Measurements from ENCODE around the gene RSF1.

RSF1 gene

GRCh38 chr11:77750394-77751156 lies 69.9 kb downstream of the RSF1 start:
- in situ Hi-C loops (cut with MboI; ENCODE audit: low sequenced_read_pairs), result no loop called here

- in situ Hi-C loops (cut with MboI; ENCODE audit: low sequenced_read_pairs), result no loop called here
Observed at GRCh38 chr11:77749232-77749631, 71.3 kb downstream of the RSF1 start.

- in situ Hi-C loops (cut with MboI; ENCODE audit: low sequenced_read_pairs), result no loop called here
Observed at GRCh38 chr11:77748266-77748665, 72.3 kb downstream of the RSF1 start.

- in situ Hi-C loops (cut with MboI; ENCODE audit: low sequenced_read_pairs), result no loop called here
Observed at GRCh38 chr11:77747381-77747969, 73.0 kb downstream of the RSF1 start.

- in situ Hi-C loops (cut with MboI; ENCODE audit: low sequenced_read_pairs), result no loop called here
Observed at GRCh38 chr11:77736473-77736872, 84.0 kb downstream of the RSF1 start.

- in situ Hi-C loops (cut with MboI; ENCODE audit: low sequenced_read_pairs), result no loop called here
Observed at GRCh38 chr11:77734890-77735289, 85.6 kb downstream of the RSF1 start.

- in situ Hi-C loops (cut with MboI; ENCODE audit: low sequenced_read_pairs), result no loop called here
Observed at GRCh38 chr11:77732143-77732542, 88.4 kb downstream of the RSF1 start.

- in situ Hi-C loops (cut with MboI; ENCODE audit: low sequenced_read_pairs), result no loop called here
Observed at GRCh38 chr11:77730789-77731188, 89.7 kb downstream of the RSF1 start.

- in situ Hi-C loops (cut with MboI; ENCODE audit: low sequenced_read_pairs), result no loop called here
Observed at GRCh38 chr11:77729063-77729462, 91.5 kb downstream of the RSF1 start.

GRCh38 chr11:77728203-77728786 lies 92.2 kb downstream of the RSF1 start:
- in situ Hi-C loops (cut with MboI; ENCODE audit: low sequenced_read_pairs), result no loop called here

GRCh38 chr11:77726524-77726923 lies 94.0 kb downstream of the RSF1 start:
- in situ Hi-C loops (cut with MboI; ENCODE audit: low sequenced_read_pairs), result no loop called here

GRCh38 chr11:77725433-77725832 lies 95.1 kb downstream of the RSF1 start:
- in situ Hi-C loops (cut with MboI; ENCODE audit: low sequenced_read_pairs), result no loop called here

- in situ Hi-C loops (cut with MboI; ENCODE audit: low sequenced_read_pairs), result no loop called here
Observed at GRCh38 chr11:77724636-77725035, 95.9 kb downstream of the RSF1 start.

GRCh38 chr11:77723024-77723423 lies 97.5 kb downstream of the RSF1 start:
- in situ Hi-C loops (cut with MboI; ENCODE audit: low sequenced_read_pairs), result no loop called here

GRCh38 chr11:77710358-77710757 lies 110.2 kb downstream of the RSF1 start:
- in situ Hi-C loops (cut with MboI; ENCODE audit: low sequenced_read_pairs), result no loop called here

GRCh38 chr11:77705876-77706579 lies 114.5 kb downstream of the RSF1 start:
- in situ Hi-C loops (cut with MboI; ENCODE audit: low sequenced_read_pairs), result no loop called here

GRCh38 chr11:77705195-77705875 lies 115.2 kb downstream of the RSF1 start:
- in situ Hi-C loops (cut with MboI; ENCODE audit: low sequenced_read_pairs), result no loop called here

- in situ Hi-C loops (cut with MboI; ENCODE audit: low sequenced_read_pairs), result no loop called here
Observed at GRCh38 chr11:77704029-77704428, 116.5 kb downstream of the RSF1 start.

- in situ Hi-C loops (cut with MboI; ENCODE audit: low sequenced_read_pairs), result no loop called here
Observed at GRCh38 chr11:77699425-77699824, 121.1 kb downstream of the RSF1 start.

GRCh38 chr11:77698896-77699295 lies 121.6 kb downstream of the RSF1 start:
- in situ Hi-C loops (cut with MboI; ENCODE audit: low sequenced_read_pairs), result no loop called here

- in situ Hi-C loops (cut with MboI; ENCODE audit: low sequenced_read_pairs), result no loop called here
Observed at GRCh38 chr11:77697865-77698264, 122.7 kb downstream of the RSF1 start.

All from HL-60/S4 treated with retinoic acid at 250 ng/mL for 4 days and 3 days (cell line).